Activated T-cell treated with anti-CD3 and anti-CD28 coated beads, Interleukin-2, amount 50 U/mL, for 48 hours (primary cell): ENCODE data around the gene USF1.
A peak's percentile ranks its signal among the peaks of the same experiment; 100 is the strongest.
"Not testable (repeated sequence)": the region's sequence is repeated elsewhere in the genome, so short reads cannot be mapped to it uniquely, and the experiment has no call there.

Experiments
- DNase-seq, 2 experiments: peaks; one replicate each; pipeline ENCODE4 v3.0.0-alpha.2; 2020

The USF1 gene

DNA sequence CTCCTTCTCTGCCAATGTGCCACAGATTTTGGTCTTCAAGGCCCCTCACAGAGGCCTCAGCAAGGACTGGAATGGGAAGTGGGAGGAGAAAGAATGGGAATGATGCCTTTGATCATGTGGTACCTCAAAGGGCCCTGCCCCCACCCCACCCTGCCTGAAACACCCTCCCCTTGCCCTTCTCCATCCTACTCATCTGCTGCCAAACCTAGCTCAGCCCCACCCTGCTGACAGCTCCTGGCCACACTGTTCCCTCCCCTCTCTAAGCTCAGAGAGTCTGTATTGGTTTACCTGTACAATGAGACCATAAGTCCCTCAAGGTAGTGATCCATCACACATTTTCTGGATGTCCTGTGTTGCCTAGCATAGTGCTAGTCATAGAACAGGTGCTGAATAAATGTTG, 30.6 kb upstream of the USF1 start:
- no peak for DNase-seq

DNA sequence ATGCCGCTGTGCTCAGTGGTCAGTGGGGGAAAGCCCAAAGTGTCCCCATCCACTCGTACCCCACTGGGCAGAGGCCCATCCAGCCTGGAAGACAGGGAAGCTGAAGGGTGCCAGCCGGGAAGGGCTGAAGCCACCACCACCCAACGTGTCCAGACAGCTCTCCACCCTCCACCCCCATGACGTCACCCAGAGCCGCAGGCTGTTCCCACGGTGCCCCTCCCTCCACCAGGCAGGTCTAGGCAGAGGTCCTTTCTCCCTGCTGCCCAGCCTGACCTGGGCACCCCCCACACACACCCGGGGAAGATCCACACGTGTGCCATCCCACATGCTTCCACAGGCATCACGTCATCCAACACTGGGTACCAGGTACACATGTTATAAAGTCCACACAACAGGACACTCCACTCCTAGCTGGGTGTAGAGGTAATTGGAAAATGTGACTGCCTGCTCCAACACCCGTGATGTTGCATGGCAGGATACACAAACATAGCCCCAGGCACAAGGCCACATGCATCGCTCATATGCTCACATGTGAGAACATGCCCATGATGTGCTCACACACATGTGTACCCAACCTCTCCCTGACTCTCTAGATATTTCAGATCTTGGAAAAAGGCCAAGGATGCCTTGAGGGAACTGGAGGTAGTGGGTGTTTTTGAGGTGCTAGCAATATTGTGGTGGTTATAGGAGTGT, 29.0 kb upstream of the USF1 start:
- DNase-seq, result no peak

DNA sequence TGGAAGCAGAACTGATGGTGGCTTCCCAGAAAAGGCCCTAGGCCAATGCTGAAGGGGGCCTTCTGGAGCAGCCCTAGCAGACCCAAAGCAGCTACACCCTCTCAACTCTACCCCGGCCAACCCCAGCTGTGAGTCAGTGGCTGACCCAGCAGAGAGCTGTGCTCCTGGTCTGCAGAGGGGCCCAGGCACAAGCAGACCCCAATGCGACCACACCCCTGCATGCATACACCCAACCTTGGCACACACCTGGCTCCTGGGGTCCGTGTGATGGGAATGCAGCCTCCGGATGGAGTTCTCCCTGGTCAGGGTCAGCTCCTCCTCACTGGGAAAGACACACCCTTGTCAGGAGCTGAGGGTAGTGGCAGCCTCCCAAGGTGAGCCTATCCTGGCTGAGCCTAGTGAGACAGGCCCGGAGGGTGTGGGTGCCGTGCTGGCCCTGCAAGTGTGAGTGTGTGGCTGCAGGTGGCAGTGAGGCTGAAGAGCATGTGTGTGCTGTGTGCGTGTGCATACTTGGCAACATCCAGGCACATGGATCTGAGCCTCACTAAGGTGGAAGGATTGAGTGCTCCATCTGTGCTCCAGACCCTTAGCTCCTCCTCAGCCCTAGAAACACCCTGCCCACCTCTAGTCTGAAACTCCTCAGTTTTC, 27.8 kb upstream of the USF1 start:
- DNase-seq, result no peak

DNA sequence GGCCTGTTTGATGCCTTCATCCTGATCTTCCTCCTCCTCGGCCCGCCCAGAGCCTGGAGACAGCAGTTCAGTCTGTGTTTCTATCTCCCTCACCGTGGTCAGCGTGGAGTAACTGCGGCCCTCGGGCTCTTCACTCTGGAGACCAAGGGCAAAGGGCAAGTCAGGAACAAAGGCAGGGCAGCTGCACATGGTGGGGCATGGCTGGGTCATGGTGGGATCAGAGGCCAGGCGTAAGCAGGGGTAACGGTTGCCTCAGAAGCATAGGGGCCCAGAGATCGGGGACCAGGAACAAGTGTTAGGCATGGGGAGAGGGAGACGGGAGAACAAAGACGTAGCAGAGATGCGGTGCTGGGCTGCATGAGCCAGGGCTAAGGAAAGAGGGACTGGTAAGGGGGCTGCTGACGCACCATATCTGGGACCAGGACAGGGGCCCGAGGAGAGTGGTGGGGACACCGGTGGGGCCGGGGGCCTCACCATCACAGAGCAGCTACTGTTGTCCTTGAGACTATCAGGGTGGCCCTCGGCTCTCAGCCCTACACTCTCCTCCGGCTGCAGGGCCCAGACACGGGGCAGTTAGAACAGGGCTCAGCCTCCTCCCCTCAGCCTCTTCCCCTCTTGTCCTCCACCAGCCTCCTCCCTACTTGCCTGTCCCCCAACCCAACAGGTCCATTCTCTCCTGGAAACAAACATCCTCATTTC, 27.1 kb upstream of the USF1 start:
- no peak for DNase-seq

DNA sequence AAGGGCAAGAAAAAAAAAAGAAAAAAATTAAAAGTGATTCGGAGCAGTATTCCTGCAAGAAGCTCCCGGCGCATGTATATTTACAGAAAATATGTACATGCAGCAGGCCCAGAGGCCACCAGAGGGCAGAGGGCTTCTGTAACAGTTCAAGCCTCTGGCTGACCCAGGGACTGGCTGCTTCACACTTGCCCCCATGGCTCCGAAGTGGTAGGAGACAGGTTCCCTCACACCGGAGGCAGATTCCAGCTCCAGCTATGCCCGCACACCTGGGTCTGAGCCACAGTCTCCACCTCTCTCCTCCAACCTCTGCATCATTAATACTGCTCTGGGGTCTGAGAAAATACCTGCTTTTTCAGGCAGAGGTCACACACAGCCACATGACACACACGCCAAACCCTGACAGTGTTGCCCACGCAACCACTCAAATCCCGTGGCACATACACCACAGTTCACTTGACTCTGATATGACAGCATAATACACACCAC, 26.2 kb upstream of the USF1 start:
- DNase-seq, result peak; percentile 57 to 67

DNA sequence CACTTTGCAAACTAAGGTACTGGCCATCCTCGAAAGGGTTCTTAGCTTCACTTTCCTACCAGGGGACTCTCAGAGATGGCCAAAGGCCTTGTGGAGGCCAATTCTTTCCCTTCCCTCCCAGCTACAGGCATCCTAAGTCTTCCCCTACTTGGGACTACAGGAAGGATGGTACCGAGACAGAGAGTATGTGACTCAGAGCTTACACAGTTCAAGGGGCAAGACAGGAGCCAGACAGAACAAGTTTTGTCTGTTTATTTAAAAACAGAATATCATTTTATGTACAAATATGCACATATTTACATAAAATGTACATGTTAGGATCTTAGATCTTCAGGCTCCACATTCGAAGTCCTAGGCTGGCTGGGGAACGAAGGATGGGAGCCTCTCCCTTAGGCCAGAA, 25.0 kb upstream of the USF1 start:
- no peak for DNase-seq

DNA sequence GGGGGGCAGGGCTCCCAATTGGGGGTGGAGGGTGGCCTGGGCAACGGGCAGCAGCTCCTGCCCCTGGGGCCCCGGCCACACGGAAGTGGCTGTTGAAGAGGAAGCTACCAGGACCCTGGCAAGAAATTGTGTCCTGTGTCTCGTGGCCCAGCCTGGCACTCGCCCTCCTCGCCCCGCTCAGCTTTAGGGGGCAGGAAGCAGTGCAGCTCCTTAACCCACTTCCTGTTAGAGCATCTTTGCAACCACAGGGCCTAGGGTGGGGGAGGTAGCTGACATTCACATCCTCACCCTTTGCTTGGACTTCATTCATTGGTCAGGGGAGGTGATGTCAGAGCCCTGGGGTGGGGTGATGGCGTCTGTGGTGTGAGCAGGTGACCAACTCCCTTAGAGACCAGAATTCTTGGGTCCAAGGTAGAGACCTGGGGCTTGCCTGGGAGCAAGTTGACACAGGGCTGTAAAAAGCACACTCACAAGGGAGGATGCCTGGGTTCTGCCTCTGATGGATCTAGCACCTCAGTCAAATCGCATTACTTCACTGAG, 24.0 kb upstream of the USF1 start, which contains the start of gene ARHGAP30:
ARHGAP30 (minus strand) TSS at position 161 of the 540 bp plus-strand sequence. CDS start 267 bp downstream, outside the sequence.
- DNase-seq, result peak; percentile 87 to 88

DNA sequence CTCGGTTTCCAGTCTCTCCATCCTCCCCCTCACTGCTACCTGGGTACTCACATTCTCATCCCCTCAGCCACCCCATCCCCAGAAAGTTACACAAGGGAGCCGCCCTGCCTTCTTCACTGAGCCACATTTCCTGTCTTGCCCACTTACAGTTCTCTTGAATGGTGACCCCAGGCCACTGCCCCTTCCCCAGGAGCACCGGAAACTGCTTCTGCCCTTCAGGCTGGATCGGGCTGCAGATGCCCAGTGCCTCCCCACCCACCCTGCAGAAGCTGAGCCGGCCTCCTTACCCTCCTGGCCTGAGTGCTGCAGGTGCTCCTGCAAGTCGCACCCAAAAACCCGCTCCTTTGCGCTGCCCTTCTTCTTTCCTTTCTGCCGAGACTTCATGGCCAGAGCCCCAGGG, 23.5 kb upstream of the USF1 start:
- DNase-seq, result peak in 1 of 2 experiments; percentile 46

DNA sequence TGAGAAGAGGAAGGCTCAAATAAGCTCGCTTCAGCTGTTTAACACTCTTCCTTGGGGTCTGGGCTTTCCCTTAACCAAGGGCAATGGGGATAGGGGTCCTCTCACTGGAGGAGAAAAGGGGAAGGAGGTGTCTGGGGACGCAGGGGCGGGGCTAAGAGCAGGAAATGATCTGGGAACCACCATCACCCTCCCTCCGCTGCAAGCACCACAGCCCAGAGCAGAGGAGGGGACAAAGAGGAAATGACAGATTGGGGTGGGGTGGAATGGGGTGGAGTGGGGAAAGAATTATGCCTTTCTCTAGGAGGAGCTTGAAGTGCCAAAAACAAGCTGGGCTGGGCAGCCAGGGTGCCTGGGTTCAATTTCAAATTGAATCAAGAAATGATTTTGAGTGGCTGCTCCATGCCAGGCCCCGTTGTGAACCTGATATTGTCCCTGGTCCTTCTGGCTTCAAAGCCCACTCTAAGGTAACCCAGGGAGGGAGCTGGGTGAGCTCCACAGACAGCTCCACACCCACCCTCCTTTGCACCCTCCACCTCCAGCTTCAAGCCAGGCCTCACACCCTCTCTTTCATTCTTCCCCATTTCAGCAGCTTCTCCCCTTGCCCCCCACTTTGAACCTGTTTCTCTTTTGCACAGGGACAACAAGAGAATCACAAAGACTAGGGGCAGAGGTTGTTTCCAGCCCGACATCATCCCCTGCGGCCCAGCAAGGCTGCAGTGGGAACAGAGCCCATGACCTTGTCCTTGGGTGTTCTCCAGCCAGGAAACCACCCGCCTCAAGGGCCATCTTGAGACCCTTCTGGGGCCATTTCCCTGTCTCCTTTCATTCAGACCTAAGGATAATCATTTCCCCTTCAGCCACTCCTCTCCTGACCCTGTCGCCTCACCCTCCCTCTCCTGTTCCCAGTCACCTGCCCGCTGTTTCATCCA, 22.8 kb upstream of the USF1 start:
- DNase-seq, result peak; percentile 87

DNA sequence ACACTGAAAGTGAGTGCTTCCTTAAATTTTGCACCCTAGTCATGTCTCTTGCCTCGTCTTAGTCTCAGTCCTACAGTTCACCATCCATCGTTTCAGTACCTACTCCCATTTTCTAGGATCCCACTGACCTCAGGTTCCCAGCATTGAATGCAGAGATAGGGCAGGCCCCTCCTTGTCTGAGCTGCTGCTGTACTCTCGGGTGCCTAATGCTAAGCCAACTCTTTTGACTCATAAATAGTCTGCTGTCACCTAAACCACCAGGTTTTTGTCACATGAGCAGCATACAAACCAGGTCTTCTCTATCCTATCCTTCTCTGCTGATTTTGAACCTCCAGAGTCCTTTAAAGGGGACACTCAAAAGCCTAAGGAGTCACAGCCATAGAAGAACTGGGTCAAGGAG, 20.9 kb upstream of the USF1 start:
- peak in 1 of 2 experiments; percentile 52 for DNase-seq

DNA sequence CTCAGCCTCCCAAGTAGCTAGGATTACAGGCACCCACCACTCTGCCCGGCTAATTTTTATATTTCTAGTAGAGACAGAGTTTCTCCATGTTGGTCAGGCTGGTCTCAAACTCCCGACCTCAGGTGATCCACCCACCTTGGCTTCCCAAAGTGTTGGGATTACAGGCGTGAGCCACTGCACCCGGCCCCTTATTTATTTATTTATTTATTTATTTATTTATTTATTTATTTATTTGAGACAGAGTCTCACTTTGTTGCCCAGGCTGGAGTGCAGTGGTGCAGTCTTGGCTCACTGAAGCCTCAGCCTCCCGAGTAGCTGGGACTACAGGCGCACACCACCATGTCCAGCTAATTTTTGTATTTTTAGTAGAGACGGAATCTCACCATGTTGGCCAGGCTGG, 19.9 kb upstream of the USF1 start:
- DNase-seq, result not testable (repeated sequence)

DNA sequence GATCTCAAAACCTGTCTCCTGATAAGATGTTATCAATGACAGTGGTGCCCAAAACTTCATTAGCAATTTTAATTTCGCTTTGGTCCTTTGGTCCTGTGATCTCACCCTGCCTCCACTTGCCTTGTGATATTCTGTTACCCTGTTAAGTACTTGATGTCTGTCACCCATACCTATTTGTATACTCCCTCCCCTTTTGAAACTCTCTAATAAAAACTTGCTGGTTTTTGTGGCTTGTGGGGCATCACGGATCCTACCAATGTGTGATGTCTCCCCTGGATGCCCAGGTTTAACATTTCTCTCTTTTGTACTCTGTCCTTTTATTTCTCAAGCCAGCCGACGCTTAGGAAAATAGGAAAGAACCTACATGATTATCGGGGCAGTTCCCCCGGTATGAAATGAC, 18.2 kb upstream of the USF1 start:
- not testable (repeated sequence) for DNase-seq

DNA sequence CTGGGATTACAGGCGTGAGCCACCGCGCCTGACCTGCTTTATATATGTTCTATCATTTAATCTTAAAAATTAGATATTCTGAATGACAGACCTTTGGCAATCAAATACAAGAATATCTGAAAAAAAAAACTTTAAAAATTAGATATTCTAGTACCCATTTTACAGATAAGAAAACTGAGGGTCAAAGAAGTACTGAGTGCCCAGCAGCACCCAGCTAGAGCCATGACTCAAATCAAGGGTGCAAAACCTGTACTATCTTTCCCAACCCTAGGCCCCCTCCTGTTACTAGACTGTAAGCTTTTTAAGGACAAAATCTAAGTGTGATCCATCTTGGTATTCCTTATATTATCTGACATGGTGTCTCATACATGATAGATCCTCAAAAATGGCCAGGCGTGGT, 15.6 kb upstream of the USF1 start:
- no peak for DNase-seq

DNA sequence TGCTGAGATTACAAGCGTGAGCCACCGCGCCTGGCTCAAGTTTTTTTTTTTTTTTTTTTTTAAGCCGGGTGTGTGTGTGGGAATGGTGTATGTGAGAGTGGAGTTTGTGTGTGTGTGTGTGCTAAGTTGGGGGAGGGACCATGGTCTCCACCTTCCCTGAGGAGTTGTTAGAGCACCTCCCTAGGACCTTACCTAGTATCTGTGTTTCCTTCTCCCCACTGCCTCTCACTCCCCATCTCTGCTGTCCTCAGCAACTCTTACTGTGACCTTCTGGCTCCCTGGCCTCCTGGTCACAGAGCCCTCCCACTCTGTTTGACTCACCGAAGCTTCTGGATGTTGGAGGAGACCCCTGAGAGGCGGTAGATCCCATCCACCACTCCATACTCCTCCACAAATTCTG, 13.5 kb upstream of the USF1 start:
- no peak for DNase-seq

DNA sequence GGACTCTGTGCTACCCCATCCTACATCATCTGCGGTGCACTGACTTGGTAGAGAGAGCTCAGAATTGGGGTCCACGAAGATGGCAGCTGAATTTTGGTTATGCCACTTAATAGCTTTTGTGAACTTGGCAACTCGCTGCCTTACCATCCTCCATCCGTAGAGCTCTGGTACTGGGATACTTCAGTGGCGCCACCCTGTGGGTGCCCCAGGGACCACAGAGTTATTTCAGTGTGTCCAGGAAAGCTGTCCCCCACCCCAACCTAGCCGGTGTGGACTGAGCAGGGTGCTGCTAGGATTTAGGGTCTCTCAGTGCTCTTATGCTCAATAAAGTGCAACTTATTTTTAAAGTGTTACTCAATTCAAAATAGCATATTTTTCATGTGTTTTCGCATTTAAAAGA, 9.0 kb upstream of the USF1 start:
- no peak for DNase-seq

DNA sequence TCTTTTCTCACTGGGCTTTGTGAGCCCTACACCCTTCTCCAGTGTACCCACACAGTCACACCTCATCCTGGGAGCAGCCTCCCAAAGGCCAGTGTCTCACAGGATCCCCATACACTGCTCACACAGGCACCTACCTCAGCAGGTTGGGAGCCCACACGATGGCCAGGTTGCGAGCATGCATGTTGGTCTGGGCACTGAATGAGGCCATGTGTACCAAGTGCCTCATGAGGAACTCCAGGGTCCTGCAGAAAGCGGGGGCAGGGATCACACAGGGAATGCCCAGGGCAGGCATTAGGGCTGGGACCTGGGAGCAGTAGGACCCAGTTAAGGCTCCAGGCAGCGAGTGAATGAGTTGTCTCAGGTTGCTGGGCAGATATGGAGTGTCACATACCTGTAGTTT, 8.5 kb upstream of the USF1 start:
- DNase-seq, result no peak

DNA sequence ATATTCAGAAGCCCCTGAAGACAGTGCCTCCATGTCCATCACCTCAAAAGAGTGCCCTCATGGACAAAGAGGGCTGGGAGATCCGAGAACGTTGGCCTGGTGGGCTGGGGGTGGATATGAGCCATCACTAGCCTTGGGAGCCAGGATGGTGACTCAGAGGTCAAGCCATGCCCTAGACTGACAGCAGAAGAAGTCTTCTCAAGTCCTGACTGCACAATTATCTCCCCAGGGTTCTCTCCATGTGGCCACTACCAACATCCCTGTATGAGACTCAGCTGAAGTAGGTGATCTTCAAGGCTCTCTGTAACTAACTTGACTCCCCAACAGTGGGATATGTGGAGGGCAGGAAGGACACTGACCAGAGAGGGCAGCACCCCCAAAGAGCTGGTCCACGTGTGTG, 7.1 kb upstream of the USF1 start:
- DNase-seq, result no peak

DNA sequence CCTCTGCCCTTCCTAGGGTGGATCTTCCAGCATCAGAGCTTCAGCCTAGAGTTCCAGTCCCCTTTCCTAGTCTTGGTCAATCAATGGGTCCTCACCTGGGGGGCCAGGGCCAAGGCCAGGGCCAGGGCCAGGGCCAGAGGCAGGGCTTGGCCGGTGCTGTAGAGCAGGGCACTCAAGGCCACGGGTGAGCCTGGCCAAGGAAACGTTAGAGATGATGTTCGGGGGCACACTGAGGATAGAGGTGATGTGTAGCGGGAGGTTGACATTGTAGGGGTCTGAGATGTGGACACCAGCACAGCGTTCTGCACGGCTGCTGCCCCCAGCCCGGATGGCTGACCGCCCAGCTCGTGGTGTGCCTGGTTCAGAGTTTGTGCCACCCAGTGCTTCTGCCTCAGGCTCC, 5.4 kb upstream of the USF1 start:
- DNase-seq, result no peak

DNA sequence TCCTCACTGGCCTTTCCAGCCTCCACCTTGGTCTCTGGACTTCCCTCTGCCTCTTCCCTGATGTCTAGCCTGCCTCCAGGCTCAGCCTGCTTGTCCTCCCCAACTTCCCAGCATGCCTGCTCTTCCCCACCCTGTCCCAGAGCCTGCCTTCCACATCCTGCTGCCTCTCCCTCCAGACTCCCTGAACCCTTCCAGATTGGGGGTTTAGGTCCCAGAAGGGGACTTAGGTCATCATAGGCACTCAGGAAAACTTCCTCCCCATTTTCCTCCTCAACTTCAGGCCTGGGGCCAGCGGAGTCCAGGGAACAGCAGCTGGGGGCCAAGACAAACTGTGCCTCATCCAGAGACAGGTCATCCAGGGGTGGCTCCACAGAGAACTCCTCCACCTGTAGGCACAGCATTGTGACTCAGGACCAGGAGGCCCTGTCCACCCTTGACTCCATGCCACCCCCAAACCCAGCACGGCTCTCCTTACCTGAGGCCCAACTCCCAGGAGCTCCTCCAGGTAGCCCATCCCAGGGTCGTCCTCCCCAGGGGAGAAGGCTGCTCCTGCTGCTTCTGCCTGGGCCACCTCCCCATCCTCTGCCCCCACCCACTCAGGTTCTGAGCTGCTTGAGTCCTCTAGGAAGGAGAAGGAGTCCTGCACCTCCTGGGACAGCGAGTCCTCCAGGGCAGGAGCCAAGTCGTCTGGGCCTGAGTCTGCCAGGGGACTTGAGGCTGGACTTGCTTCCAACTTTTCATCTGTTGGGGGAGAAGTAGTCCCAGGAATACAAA, 3.4 kb upstream of the USF1 start:
- DNase-seq, result no peak

DNA sequence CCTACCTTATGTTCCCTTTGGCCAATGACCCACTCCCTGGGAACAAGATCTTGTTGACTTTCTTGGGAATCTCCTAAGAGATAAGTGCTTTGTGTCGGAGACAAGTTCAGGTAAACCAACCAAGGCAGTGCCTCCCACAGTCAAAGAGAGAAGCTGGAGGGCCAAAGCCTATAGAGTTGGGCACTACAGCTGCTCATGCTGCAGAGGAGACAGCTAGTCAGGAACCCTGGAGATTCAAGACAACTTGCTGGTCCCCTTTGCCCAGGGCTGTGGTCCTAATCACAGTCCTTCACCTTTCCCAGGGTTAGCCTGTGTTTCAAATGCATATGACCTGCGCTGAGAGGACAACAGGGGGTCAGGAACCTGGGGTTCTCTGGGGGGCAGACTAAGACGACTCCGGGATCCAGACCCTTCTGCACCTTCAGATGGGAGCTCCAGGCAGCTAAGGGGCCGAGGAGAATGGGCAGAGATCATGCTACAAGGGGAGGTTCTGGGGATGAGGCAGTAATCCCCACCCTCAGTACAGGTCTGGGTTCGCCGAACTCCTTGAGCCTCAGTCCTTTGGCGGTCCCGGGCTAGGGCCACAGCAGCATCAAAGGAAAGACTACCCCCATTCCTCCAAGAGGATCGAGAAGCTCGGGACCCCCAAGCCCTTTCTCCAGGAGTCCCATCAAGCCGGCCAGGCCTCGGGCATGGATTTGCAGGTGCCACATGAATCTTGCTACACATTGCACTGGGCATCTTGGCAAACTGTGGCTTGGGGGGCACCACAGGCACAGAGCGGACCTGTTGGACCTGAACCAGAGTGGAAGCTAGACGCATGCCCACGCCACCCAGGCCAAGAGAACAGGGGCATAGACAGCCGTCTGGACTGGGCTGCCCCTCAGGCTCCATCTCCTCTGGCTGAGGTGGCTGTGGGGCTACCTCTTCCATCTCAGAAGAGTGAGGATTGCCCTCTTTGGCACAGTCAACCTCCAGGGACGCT, 2.0 kb upstream of the USF1 start:
- DNase-seq, result no peak
